ENCODE results near the gene ZNF549.
"Not testable (repeated sequence)": the region's sequence is repeated elsewhere in the genome, so short reads cannot be mapped to it uniquely, and the experiment has no call there.

Gene ZNF549

GRCh38 chr19:57512845-57513244, 14.3 kb upstream of the ZNF549 start:
- DNase-seq (ENCODE audit: low read depth) = peak; percentile 6
- no peak overlapping the region for H3K4me3 ChIP-seq (ENCODE audit: low read length)
- no peak for TF ChIP-seq CTCF (conservative IDR thresholded peaks at IDR 0.05; ENCODE audit: low read length)

DNA sequence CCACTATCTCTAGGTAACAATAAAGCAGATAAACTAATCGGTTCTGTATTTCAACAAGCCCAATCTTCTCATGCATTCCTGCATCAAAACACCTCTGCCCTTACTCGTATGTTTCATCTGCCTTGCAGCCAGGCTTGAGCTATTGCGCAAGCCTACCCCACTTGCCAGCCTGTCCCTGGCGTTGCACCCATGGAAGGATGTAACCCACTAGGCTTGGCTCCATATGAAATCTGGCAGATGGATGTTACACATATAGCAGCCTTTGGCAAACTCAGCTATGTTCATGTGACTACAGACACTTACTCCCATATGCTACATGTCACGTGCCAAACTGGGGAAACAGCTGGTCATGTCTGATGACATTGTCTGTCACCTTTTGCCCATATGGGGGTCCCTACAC, 11.9 kb upstream of the ZNF549 start:
- no peak overlapping the region for H3K4me3 ChIP-seq (ENCODE audit: low read length)
- TF ChIP-seq CTCF (conservative IDR thresholded peaks at IDR 0.05; ENCODE audit: low read length) = no peak
- no peak for DNase-seq (ENCODE audit: low read depth)

- H3K4me3 ChIP-seq (ENCODE audit: low read length); DNase-seq (ENCODE audit: low read depth): not testable (repeated sequence)
These were observed 9.1 kb upstream of the ZNF549 start for GRCh38 chr19:57518021-57518420.

DNA sequence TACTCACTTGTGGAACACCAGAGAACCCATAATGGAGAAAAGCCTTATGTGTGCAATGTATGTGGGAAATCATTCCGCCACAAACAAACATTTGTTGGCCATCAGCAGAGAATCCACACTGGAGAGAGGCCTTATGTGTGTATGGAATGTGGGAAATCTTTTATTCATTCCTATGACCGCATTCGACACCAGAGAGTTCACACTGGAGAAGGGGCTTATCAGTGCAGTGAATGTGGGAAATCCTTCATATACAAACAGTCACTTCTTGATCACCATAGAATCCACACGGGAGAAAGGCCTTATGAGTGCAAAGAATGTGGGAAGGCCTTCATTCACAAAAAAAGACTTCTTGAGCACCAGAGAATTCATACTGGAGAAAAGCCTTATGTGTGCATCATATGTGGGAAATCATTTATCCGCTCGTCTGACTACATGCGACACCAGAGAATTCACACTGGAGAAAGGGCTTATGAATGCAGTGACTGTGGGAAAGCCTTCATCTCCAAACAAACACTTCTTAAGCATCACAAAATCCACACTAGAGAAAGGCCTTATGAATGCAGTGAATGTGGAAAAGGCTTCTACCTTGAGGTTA, 10.9 kb downstream of the ZNF549 start:
- no peak for DNase-seq (ENCODE audit: low read depth)
- no peak for TF ChIP-seq CTCF (conservative IDR thresholded peaks at IDR 0.05; ENCODE audit: low read length)
- no peak overlapping the region for H3K4me3 ChIP-seq (ENCODE audit: low read length)

DNA sequence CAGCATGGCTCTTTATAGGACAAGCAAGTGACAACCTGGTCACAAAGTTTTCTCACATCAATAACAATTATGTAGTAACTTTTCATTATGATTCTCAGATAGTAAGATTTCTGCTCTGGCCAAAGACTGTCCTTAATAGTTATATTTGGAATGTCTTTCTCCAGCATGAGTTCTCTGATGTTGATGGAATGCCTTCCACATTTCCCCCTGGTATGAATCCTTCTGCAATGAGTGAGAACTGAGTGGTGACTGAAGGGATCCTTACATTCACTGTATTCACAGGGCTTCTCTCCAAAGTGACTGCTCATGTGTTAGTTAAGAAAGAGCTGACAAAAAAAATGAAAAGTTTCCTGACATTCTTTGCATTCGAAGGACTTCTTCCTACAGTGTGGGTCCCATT, 19.4 kb downstream of the ZNF549 start:
- no peak for TF ChIP-seq CTCF (conservative IDR thresholded peaks at IDR 0.05; ENCODE audit: low read length)
- DNase-seq (ENCODE audit: low read depth) = no peak
- no peak overlapping the region for H3K4me3 ChIP-seq (ENCODE audit: low read length)

GRCh38 chr19:57552432-57552831, 25.3 kb downstream of the ZNF549 start:
- no peak for DNase-seq (ENCODE audit: low read depth)
- H3K4me3 ChIP-seq (ENCODE audit: low read length) = no peak overlapping the region
- no peak for TF ChIP-seq CTCF (conservative IDR thresholded peaks at IDR 0.05; ENCODE audit: low read length)

DNA sequence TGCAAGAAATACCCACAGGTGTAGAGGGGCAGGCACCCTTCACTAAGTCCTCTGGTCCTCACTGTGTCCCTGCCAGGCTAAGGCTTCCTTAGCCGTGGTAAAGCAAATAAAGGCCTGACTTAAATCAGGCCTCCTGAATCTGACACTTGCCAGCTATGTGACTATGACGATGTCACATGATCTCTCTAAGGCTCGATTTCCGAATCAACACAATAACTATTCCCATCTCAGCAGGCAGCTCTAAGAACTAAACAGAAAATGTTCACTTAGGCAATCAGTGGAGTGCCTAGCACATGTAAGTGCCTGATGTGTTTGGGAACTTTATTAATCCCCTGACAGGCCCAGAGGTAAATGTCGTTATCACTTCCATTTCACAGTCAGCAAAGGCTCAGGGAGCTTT, 30.5 kb downstream of the ZNF549 start:
- no peak overlapping the region for H3K4me3 ChIP-seq (ENCODE audit: low read length)
- TF ChIP-seq CTCF (conservative IDR thresholded peaks at IDR 0.05; ENCODE audit: low read length) = no peak
- no peak for DNase-seq (ENCODE audit: low read depth)

DNA sequence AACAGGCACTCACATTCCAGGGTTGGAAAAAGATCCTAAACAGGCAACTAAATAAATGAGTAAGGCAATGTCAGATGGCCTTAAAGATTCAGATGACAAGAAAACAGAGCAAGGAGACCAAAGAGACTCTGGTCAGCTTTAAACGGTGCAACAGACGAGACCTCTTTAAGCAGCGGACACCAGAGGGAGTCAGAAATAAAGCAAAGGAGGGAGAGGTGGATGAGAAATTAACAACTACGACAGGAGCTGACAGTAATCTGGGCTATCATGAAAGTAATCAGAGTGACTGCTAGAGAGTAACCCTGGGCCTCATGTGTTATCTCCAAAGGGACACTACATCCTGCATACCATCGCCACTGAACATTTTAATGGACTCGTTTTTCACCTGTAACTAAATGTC, 31.4 kb downstream of the ZNF549 start:
- peak overlapping the region; percentile 93 for H3K4me3 ChIP-seq (ENCODE audit: low read length)
- TF ChIP-seq CTCF (conservative IDR thresholded peaks at IDR 0.05; ENCODE audit: low read length) = peak; percentile 25; the same call in 1 of the 2 replicates
- DNase-seq (ENCODE audit: low read depth) = peak; percentile 15

Measured in AG10803 (cell line).